NCI-H187 treated with DMSO at 0.1 percent for 48 hours (cell line): ENCODE data around the gene TTBK2.

Experiments used
- DNase-seq: peaks from one replicate; lab custom pipeline; 2025; lab: John Stamatoyannopoulos, UW

The TTBK2 gene

GRCh38 chr15:42726114-42726513 lies 194.5 kb downstream of the TTBK2 start:
- DNase-seq: no peak

GRCh38 chr15:42725331-42725903 lies 195.2 kb downstream of the TTBK2 start:
- no peak for DNase-seq

GRCh38 chr15:42724276-42724675 lies 196.3 kb downstream of the TTBK2 start:
- DNase-seq: no peak

- no peak for DNase-seq
Observed at GRCh38 chr15:42723068-42723467, 197.5 kb downstream of the TTBK2 start.

- DNase-seq: no peak
Observed at GRCh38 chr15:42721916-42722315, 198.7 kb downstream of the TTBK2 start.

GRCh38 chr15:42721016-42721415 lies 199.6 kb downstream of the TTBK2 start:
- DNase-seq: no peak

GRCh38 chr15:42720071-42720470 lies 200.5 kb downstream of the TTBK2 start:
- no peak for DNase-seq

GRCh38 chr15:42719043-42719442 lies 201.5 kb downstream of the TTBK2 start:
- no peak for DNase-seq

- DNase-seq: no peak
Observed at GRCh38 chr15:42716626-42717025, 204.0 kb downstream of the TTBK2 start.

- no peak for DNase-seq
Observed at GRCh38 chr15:42716125-42716524, 204.5 kb downstream of the TTBK2 start.

GRCh38 chr15:42712584-42712983 lies 208.0 kb downstream of the TTBK2 start:
- no peak for DNase-seq

GRCh38 chr15:42711746-42712145 lies 208.8 kb downstream of the TTBK2 start:
- no peak for DNase-seq

- no peak for DNase-seq
Observed at GRCh38 chr15:42710662-42711061, 209.9 kb downstream of the TTBK2 start.

GRCh38 chr15:42707873-42708544 lies 212.6 kb downstream of the TTBK2 start:
- no peak for DNase-seq

- no peak for DNase-seq
Observed at GRCh38 chr15:42707068-42707467, 213.5 kb downstream of the TTBK2 start.

- no peak for DNase-seq
Observed at GRCh38 chr15:42705336-42705735, 215.2 kb downstream of the TTBK2 start.

GRCh38 chr15:42704492-42704926 lies 216.1 kb downstream of the TTBK2 start:
- DNase-seq: no peak

- DNase-seq: no peak
Observed at GRCh38 chr15:42696626-42697025, 224.0 kb downstream of the TTBK2 start.

- no peak for DNase-seq
Observed at GRCh38 chr15:42695527-42696071, 225.0 kb downstream of the TTBK2 start.

GRCh38 chr15:42694398-42694797 lies 226.2 kb downstream of the TTBK2 start:
- no peak for DNase-seq

- no peak for DNase-seq
Observed at GRCh38 chr15:42693942-42694341, 226.6 kb downstream of the TTBK2 start.

GRCh38 chr15:42693496-42693895 lies 227.1 kb downstream of the TTBK2 start:
- no peak for DNase-seq

GRCh38 chr15:42692997-42693396 lies 227.6 kb downstream of the TTBK2 start:
- DNase-seq: no peak

GRCh38 chr15:42692536-42692935 lies 228.0 kb downstream of the TTBK2 start:
- DNase-seq: no peak
